BLaER1 treated with 17β-estradiol and CSF1 and Interleukin-3, amounts not matched to agents 10 nM and 100 nM (cell line): ENCODE results near the gene GPATCH2L.

Experiments used
- H3K27ac ChIP-seq, 11 experiments: shearing (Covaris generic); formaldehyde crosslinking; 2 replicates each; pipeline ENCODE4 v1.8.1; 2022
- H3K27me3 ChIP-seq, 11 experiments: shearing (Covaris generic); formaldehyde crosslinking; 2 replicates each; pipeline ENCODE4 v1.8.1; 2022
- H3K36me3 ChIP-seq, 11 experiments: shearing (Covaris generic); formaldehyde crosslinking; 2 replicates each; pipeline ENCODE4 v1.8.1; 2022
- H3K4me1 ChIP-seq, 10 experiments: shearing (Covaris generic); formaldehyde crosslinking; 2 replicates each; pipeline ENCODE4 v1.8.1; 2022
- H3K4me2 ChIP-seq, 11 experiments: shearing (Covaris generic); formaldehyde crosslinking; 2 replicates each; pipeline ENCODE4 v1.8.1; 2022
- H3K4me3 ChIP-seq, 10 experiments: shearing (Covaris generic); formaldehyde crosslinking; 2 replicates each; pipeline ENCODE4 v1.8.1; 2022
- H3K9ac ChIP-seq, 11 experiments: shearing (Covaris generic); formaldehyde crosslinking; 2 replicates each; pipeline ENCODE4 v1.8.1; 2022
- H3K9me3 ChIP-seq, 11 experiments: shearing (Covaris generic); formaldehyde crosslinking; replicated peaks in 1 of 11; 2 replicates each; pipeline ENCODE4 v1.8.1; 2022
- H4K20me1 ChIP-seq, 11 experiments: shearing (Covaris generic); formaldehyde crosslinking; 2 replicates each; pipeline ENCODE4 v1.8.1; 2022
- Cebpa-rat ChIP-seq, 11 experiments: shearing (Covaris generic); IDR thresholded peaks; 2 replicates each; pipeline ENCODE4 v1.8.1; 2022

Gene GPATCH2L

GRCh38 chr14:76252471-76252870, 100.7 kb downstream of the GPATCH2L start:
- no peak overlapping the region for H3K4me3 ChIP-seq
- H3K4me1 ChIP-seq, result peaks cover 8 to 17% (median 13%) of the 10 kb centered on the region in 10 experiments; a peak in 18 of 20 replicates
- H3K9me3 ChIP-seq, result no peaks in the 10 kb centered on the region; a peak in 1 of 22 replicates
- no peak overlapping the region for H3K4me2 ChIP-seq
- H3K27me3 ChIP-seq, result no peaks in the 10 kb centered on the region; a peak in 1 of 22 replicates
- no peaks in the 10 kb centered on the region for H4K20me1 ChIP-seq
- H3K36me3 ChIP-seq, result no peaks in the 10 kb centered on the region
- H3K27ac ChIP-seq, result no peak overlapping the region
- TF ChIP-seq Cebpa-rat (IDR thresholded peaks at IDR 0.05), result no peak
- no peak overlapping the region for H3K9ac ChIP-seq

DNA sequence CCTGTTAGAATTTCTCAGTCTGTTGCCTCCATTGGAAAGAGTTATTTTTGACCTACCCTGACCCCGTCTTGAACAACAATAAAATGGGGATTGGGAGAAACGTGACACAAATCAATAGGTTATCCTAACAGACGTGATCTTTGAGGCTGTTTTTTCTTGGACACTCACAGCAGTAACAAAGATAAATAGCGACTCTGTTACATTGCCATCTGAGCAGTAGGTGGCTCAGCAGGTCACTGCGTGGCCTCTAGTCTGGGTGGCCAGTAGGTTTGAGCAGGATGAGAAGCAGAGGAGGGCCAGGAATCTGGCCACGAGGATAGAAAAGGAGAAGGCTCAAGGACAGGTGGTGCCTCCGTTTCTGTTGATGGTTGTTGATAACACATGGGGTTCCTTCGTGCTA, 101.4 kb downstream of the GPATCH2L start:
- Histone ChIP-seq H3K9ac (no peak overlapping the region), H3K4me1 (peaks cover 10 to 21% (median 15%) of the 10 kb centered on the region in 10 experiments; a peak in 18 of 20 replicates), H3K36me3 (no peaks in the 10 kb centered on the region; a peak in 1 of 22 replicates), H3K27me3 (no peaks in the 10 kb centered on the region; a peak in 1 of 22 replicates), H4K20me1 (no peaks in the 10 kb centered on the region), H3K4me3 (no peak overlapping the region), H3K4me2 (no peak overlapping the region), H3K9me3 (no peaks in the 10 kb centered on the region; a peak in 1 of 22 replicates), H3K27ac (no peak overlapping the region)
- no peak for TF ChIP-seq Cebpa-rat (IDR thresholded peaks at IDR 0.05)

GRCh38 chr14:76256545-76256944, 104.8 kb downstream of the GPATCH2L start:
- H3K27ac ChIP-seq, result no peak overlapping the region
- no peaks in the 10 kb centered on the region for H3K9me3 ChIP-seq
- TF ChIP-seq Cebpa-rat (IDR thresholded peaks at IDR 0.05), result no peak
- H4K20me1 ChIP-seq, result no peaks in the 10 kb centered on the region
- H3K4me2 ChIP-seq, result peak overlapping the region in 9 of 11 experiments; percentile 20 to 59 (median 41); a peak in 11 of 22 replicates
- no peak overlapping the region for H3K9ac ChIP-seq
- H3K4me3 ChIP-seq, result no peak overlapping the region
- H3K36me3 ChIP-seq, result no peaks in the 10 kb centered on the region; a peak in 1 of 22 replicates
- H3K27me3 ChIP-seq, result no peaks in the 10 kb centered on the region
- H3K4me1 ChIP-seq, result peaks cover 14 to 45% (median 19%) of the 10 kb centered on the region in 10 experiments

DNA sequence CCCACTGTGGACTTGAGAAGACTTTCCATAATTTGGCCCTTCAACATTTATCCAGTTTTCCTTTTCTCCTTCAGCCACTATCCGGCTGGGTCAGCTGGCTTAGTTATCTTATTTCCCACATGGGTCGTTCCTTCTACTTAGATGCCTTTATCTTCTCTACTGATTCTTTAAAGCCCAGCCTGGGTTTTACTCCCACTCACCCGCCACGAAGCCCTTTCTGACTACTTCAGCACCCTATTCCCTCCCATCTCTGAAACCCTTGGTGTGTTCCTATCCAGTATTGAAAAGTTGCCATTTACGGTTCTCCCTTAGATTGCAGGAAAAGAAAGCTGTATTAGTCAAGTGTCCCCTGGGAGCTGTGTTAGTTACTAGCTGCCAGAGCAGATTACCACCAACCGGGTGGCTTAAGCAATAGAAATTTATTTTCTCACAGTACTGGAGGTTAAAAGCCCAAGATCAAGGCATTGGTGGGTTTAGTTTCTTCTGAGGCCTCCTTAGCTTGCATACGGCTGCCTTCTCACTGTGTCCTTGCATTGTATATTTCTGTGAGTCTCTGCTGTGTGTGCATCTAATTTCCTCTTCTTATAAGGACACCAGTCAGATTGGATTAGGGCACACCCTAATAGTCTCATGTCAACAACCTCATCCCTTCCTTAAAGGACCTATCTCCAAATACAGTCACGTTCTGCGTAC, 105.5 kb downstream of the GPATCH2L start:
- Histone ChIP-seq H3K4me1 (peaks cover 19 to 49% (median 26%) of the 10 kb centered on the region in 10 experiments), H3K27ac (no peak overlapping the region), H3K27me3 (no peaks in the 10 kb centered on the region), H3K4me3 (no peak overlapping the region), H4K20me1 (no peaks in the 10 kb centered on the region), H3K9me3 (no peaks in the 10 kb centered on the region), H3K4me2 (peak overlapping the region in 10 of 11 experiments; percentile 20 to 59 (median 40); a peak in 15 of 22 replicates), H3K9ac (no peak overlapping the region), H3K36me3 (no peaks in the 10 kb centered on the region; a peak in 1 of 22 replicates)
- no peak for TF ChIP-seq Cebpa-rat (IDR thresholded peaks at IDR 0.05)

DNA sequence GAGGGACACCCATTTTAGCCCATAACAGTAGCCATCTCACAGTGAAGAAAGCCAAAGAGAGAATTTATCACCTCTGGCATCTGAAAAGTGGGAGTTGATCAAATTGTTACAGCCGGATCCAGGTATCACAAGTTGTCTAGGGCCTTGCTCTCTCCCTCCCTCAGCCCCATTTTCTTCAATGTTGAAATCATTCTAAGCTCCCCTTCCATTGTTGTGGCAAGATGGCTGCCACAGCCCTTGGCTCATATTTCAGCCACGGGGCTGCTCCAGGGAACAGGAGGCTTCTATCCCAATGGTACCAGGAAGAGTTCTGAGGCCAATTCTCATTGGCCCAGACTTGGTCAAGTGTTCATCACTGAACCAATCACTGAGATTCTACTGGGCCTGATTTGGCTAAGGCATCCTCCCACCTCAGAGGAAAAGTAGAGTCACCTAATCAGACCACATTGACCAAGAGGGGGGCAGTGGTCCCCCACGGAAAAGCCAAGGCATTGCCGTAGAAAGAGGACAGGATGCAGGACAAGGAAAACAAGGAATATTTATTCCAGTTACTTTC, 106.2 kb downstream of the GPATCH2L start:
- H3K9ac ChIP-seq, result no peak overlapping the region
- peak overlapping the region in 4 of 11 experiments; percentile 5 to 52 (median 40); a peak in 7 of 22 replicates for H3K4me2 ChIP-seq
- TF ChIP-seq Cebpa-rat (IDR thresholded peaks at IDR 0.05), result no peak
- no peak overlapping the region for H3K4me3 ChIP-seq
- H3K4me1 ChIP-seq, result peaks cover 19 to 49% (median 26%) of the 10 kb centered on the region in 10 experiments
- H3K36me3 ChIP-seq, result no peaks in the 10 kb centered on the region; a peak in 1 of 22 replicates
- no peak overlapping the region for H3K27ac ChIP-seq
- no peaks in the 10 kb centered on the region for H4K20me1 ChIP-seq
- H3K27me3 ChIP-seq, result no peaks in the 10 kb centered on the region
- H3K9me3 ChIP-seq, result no peaks in the 10 kb centered on the region

GRCh38 chr14:76259029-76259735, 107.5 kb downstream of the GPATCH2L start:
- no peaks in the 10 kb centered on the region for H3K9me3 ChIP-seq
- H3K4me2 ChIP-seq, result peak overlapping the region in 3 of 11 experiments; percentile 43 to 66 (median 48); a peak in 5 of 22 replicates
- H3K4me3 ChIP-seq, result no peak overlapping the region
- no peaks in the 10 kb centered on the region for H3K27me3 ChIP-seq
- no peak for TF ChIP-seq Cebpa-rat (IDR thresholded peaks at IDR 0.05)
- H3K4me1 ChIP-seq, result peaks cover 19 to 49% (median 26%) of the 10 kb centered on the region in 10 experiments
- no peaks in the 10 kb centered on the region; a peak in 1 of 22 replicates for H3K36me3 ChIP-seq
- no peak overlapping the region; a peak in 1 of 22 replicates for H3K27ac ChIP-seq
- no peak overlapping the region for H3K9ac ChIP-seq
- no peaks in the 10 kb centered on the region for H4K20me1 ChIP-seq

DNA sequence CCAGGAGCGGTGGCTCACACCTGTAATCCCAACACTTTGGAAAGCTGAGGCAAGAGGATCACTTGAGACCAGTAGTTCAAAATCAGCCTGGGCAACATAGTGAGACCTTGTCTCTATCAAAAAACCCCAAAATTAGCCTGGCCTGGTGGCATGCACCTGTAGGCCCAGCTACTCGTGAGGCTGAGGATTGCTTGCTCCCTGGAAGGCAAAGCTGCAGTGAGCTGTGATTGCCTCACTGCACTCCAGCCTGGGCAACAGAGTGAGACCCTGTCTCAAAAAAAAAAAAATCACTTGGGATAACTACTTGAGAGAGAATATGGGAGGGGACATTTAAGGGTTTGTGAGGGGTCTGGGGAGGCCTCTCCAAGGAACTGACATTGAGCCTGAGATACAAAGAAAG, 109.0 kb downstream of the GPATCH2L start:
- Histone ChIP-seq H4K20me1 (no peaks in the 10 kb centered on the region), H3K4me1 (peaks cover 19 to 49% (median 26%) of the 10 kb centered on the region in 10 experiments), H3K36me3 (no peaks in the 10 kb centered on the region; a peak in 1 of 22 replicates), H3K4me2 (peak overlapping the region in 8 of 11 experiments; percentile 25 to 71 (median 66); a peak in 10 of 22 replicates), H3K9me3 (no peaks in the 10 kb centered on the region), H3K27me3 (no peaks in the 10 kb centered on the region), H3K9ac (no peak overlapping the region), H3K27ac (no peak overlapping the region), H3K4me3 (no peak overlapping the region)
- no peak for TF ChIP-seq Cebpa-rat (IDR thresholded peaks at IDR 0.05)

DNA sequence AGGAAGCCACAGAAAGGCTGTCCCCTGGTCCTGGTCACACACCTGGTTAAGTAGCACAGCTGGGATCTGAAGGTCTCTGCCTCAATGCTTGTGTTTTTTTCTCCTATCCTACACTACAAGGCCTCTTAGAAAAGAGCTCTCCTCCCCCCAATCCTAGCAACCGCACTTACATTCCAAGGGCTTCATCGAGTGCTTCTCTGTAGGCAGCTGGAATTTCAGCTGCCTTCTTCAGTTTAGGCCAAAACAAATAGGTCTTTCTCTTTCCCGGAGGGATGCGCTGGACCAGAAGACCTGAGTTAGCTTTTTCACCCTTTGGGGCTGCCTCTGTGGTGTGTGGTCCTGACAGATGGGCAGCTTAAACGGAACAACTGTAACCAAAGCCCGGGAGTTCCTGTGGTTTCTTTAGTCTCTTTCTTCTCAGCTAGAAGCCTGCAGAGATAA, 109.7 kb downstream of the GPATCH2L start:
- Histone ChIP-seq H3K36me3 (no peaks in the 10 kb centered on the region; a peak in 1 of 22 replicates), H3K27ac (no peak overlapping the region), H3K27me3 (no peaks in the 10 kb centered on the region), H4K20me1 (no peaks in the 10 kb centered on the region), H3K9me3 (no peaks in the 10 kb centered on the region), H3K9ac (peak overlapping the region in 1 of 11 experiments; percentile 36; a peak in 1 of 22 replicates), H3K4me3 (no peak overlapping the region), H3K4me2 (peak overlapping the region; percentile 25 to 71 (median 55); a peak in 21 of 22 replicates), H3K4me1 (peaks cover 19 to 49% (median 26%) of the 10 kb centered on the region in 10 experiments)
- no peak for TF ChIP-seq Cebpa-rat (IDR thresholded peaks at IDR 0.05)

- Histone ChIP-seq H3K9ac (no peak overlapping the region), H3K4me1 (peaks cover 7 to 40% (median 22%) of the 10 kb centered on the region in 10 experiments), H4K20me1 (no peaks in the 10 kb centered on the region), H3K9me3 (no peaks in the 10 kb centered on the region), H3K27ac (no peak overlapping the region), H3K4me2 (no peak overlapping the region), H3K36me3 (no peaks in the 10 kb centered on the region; a peak in 1 of 22 replicates), H3K4me3 (no peak overlapping the region), H3K27me3 (no peaks in the 10 kb centered on the region)
- TF ChIP-seq Cebpa-rat (IDR thresholded peaks at IDR 0.05), result no peak
Observed at GRCh38 chr14:76262641-76263040, 110.9 kb downstream of the GPATCH2L start.
